DLD1 (cell line): ENCODE measurements around the gene FFAR4.

Experiments used
- in situ Hi-C: cut with HindIII; loops from 2 replicates; pipeline ENCODE4 v1.10.0; 2017; ENCODE audit warnings: low sequenced_read_pairs

FFAR4 gene

DNA sequence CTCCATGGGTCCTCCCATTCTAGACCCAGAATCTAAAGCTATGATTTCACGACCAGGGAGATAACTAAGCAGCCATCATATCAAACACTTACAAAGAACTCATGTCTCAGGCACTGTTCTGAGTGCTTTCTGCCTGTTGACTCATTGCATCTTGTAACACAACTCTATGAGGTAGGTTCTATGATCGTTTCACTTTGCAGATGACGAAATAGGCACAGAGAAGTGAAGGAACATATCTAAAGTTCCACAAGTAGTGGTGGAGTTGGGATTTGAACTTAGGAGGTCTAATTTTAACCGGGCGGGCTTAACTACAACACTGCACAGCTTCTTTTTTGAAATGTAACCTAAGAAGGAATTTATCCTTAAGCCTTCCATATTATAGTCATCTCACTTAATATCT lies 31.7 kb downstream of the FFAR4 start:
- in situ Hi-C loops = no loop called here

- in situ Hi-C loops = no loop called here
These were observed 32.9 kb downstream of the FFAR4 start for GRCh38 chr10:93599335-93599734.

GRCh38 chr10:93599778-93600177 lies 33.3 kb downstream of the FFAR4 start:
- in situ Hi-C loops = no loop called here

DNA sequence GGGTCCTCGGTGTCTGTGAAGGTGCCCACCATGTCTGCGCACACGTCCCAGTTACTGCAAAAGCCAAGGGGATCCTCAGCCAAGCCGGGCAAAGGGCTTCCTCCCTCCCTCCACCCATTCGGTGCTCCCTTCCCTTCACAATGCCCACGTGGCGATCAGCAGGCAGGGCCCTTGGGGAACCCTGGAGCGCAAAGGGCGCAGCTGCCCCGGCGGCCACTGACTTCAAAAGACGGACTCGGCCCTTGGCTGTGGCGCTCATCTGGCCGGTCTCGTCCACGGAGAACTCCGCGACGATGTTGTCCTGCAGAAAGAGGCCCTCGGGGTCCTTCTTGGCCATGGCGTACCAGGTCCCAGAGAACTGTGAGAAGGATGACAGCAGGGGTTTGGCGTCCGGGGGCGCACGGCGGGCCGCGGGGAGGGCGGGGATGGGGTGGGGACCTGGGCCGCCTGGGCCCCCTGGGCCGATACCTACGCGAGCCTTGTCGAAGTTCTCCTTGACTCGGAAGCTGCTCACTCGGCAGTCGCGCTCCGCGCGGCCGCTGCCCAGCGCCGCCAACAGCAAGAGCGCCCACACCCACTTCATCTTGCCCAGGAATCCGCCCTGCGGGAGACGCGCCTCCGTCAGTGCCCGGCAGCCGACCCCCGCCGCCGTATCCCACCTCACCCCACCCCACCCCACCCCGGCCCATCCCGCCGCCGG lies 34.1 kb downstream of the FFAR4 start:
- in situ Hi-C loops = no loop called here

GRCh38 chr10:93601146-93601773 lies 34.8 kb downstream of the FFAR4 start, which contains the start of gene RBP4:
Gene RBP4 (minus strand): TSS chr10:93601235. CDS start chr10:93601028, 207 bp downstream.
- in situ Hi-C loops = no loop called here

DNA sequence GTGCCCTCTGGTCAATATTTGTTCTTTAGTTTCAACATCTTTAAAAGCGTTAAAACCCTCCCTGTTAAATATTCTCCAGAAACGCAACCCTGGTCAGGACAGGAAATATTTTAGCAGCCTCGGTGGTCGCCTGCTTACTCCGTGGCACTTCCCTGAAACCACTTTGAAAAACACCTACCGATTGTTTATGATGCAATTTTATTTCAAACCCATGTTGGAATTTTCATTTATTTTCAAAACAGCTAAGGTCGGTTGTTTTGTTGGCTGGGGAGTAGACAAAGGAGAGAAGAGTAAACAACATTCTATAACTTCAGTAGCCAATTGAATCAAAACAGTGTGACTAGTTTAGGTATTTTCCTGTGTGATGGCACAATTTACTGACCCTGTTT lies 35.3 kb downstream of the FFAR4 start:
- in situ Hi-C loops = no loop called here

- in situ Hi-C loops = no loop called here
These were observed 36.6 kb downstream of the FFAR4 start for GRCh38 chr10:93603023-93603422.

GRCh38 chr10:93604146-93604545 lies 37.7 kb downstream of the FFAR4 start:
- in situ Hi-C loops = no loop called here

DNA sequence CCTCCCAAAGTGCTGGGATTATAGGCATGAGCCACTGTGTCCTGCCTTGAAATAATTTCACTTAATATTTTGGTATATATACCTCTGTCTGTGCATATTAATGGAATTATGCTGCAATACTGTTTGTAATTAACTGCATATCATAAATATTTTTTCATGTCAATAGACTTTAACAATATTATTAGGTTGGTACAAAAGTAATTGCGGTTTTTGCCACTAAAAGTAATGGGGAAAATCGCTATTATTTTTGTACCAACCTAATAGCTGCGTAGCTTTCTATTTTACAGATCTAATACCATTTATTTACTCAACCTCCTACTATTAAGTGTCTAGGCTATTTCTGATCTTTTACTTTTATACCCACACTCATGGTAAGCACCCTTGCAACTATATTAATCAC lies 42.0 kb downstream of the FFAR4 start:
- in situ Hi-C loops = no loop called here

GRCh38 chr10:93612311-93612710 lies 45.8 kb downstream of the FFAR4 start, which contains the start of gene PDE6C:
Gene PDE6C (plus strand): TSS chr10:93612537. CDS start chr10:93612726, 189 bp downstream.
- in situ Hi-C loops = no loop called here

DNA sequence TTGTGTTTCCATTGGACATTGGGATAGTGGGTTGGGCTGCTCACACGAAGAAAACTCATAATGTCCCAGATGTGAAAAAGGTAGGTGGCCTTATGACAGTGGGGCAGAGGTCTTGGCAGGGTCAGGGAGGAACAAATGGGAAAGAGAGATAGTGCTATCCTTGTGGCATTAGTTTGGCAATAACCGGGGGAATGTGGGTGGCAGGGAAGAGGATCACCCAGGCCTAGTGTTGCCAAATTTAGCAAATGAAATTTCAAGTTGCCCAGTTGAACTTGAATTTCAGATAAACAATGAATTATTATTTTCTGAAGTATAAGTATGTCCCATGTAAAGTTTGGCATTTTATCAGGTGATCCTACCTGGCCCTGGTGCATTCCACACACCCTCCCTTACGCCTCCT lies 46.7 kb downstream of the FFAR4 start:
- in situ Hi-C loops = no loop called here

DNA sequence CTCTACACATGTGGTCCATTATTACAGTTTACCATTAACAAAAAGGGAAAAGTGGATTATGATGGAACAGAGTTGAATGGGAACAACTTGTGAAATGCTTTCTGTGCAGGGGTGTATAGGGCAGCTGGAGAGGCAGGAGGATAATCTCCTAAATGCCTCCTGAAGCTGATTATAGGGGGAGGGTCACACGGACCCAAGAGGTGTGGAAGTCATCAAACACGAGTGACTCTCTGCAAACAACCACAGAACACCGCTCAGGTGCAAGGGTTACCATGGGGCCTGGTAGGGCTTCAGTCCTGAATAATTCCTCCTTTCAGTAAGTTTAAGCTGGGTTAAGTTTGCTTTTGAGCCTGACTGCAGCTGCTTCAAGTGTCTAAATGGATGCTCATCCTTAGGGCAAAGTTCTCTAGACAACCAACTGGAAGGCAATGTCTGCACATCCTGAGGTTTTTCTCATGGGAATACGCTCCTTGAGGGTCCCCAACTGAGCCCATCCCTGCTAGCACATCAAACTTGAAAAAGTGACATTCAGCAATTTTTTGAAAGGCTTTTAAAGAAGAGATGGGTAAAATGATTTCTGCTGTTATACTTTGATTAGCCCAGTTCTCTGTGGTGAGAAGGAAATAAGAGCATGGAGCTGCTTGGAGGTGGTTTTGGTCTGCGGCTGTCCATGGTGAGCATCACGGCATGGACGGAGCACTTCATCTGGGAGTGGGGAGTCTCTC lies 47.8 kb downstream of the FFAR4 start:
- in situ Hi-C loops = no loop called here

DNA sequence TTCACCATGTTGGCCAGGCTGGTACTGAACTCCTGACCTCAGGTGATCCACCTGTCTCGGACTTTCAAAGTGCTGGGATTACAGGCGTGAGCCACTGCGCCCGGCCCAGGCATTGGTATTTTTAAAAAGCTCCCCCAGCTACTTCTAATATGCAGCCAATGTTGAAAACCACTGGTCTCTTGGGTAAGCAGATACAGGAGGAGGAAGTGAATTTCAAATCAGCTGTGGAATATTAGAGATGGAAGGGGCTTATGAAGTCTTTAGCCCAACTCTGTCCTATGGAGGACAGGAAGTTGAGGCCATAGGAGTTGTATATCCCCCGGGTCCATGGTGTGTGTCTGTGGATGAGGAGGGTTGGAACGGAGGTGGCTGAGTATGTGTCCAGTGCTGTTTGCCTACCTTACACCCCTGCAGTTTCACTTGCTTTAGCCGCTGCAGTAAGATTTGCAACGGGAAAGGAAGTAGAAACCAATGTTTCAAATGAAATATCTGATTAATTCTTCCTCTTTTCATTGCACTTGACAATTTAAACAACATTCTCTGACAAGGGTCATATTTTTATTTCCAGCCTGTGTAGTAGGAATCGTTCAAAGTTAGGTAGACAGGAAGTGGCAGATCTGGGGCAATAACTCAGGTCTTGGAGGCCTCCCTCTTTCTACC lies 49.2 kb downstream of the FFAR4 start:
- in situ Hi-C loops = no loop called here

DNA sequence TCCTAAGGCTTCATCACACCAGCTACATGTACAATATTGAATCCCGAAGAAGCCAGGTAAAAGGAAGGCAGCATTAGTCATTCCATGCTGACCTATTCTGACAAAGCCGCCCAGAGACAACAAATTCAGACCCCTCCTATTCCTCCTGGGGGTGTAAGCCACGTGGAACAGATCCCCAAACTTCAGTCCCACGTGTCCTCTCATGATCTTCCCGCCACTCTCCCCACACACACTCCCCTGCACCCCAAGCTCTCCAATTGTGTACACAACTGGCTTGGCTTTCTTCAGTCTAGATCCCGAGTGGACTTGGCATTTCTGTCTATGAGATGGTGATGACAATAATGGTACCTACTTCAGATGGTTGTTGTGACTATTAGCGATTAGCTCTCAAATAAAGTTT lies 54.5 kb downstream of the FFAR4 start:
- in situ Hi-C loops = no loop called here

DNA sequence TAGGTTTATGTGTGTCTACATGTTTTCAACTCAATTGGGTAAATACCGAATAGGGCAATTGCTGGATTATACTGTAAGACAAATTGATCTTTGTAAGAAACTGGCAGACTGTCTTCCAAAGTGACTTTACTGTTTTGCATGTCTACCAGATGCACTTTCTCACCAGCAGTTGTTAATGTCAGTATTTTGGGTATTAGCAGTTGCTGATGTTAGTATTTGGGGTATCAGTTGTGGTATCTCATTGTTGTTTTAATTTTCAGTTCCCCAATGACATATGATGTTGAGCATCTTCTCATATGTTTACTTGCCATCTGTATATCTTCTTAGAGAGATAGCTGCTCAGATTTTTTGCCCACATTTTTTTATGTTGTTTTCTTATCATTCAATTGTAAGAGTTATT lies 56.5 kb downstream of the FFAR4 start:
- in situ Hi-C loops = no loop called here

GRCh38 chr10:93628858-93629257 lies 62.4 kb downstream of the FFAR4 start:
- in situ Hi-C loops = no loop called here

- in situ Hi-C loops = loop anchor here (5.0 kb wide), 1 partner anchor 57 kb away; no protein-coding TSS in a partner anchor
These were observed 63.3 kb downstream of the FFAR4 start for GRCh38 chr10:93629647-93630305.

- in situ Hi-C loops = loop anchor here (5.0 kb wide), 1 partner anchor 59 kb away; no protein-coding TSS in a partner anchor
These were observed 64.4 kb downstream of the FFAR4 start for GRCh38 chr10:93630625-93631557.
